GM12878 (cell line): ENCODE measurements around the gene HTRA3. TPM values are rescaled to one million over a fixed set of nuclear protein-coding genes. Genes with fewer than 3 reads are reported as not detected.

ENCODE experiments used
- ATAC-seq: fragments of 200-7000 bp; cut with Tn5 transposase; 3 replicates; pipeline ENCODE4 v1.9.1; 2020; ENCODE audit warnings: mild to moderate bottlenecking, moderate library complexity
- BruUV-seq: library from RNA; stranded (reverse); fragments of 400-500 nt; replicated peaks from 2 replicates; lab custom pipeline; 2021; lab: Mats Ljungman, UMichigan
- CTCF ChIA-PET: fragments of 300-600 bp; sonication (Branson Sonifier 250); formaldehyde crosslinking; extraction: SDS; loops from one replicate; lab custom pipeline; 2021; ENCODE audit warnings: inconsistent platforms; lab: Yijun Ruan, JAX
- POLR2A ChIA-PET: fragments of 350-600 bp; formaldehyde crosslinking; extraction: SDS; loops from one replicate; lab custom pipeline; 2021; ENCODE audit warnings: inconsistent platforms; lab: Charles Lee
- RAD21 ChIA-PET: fragments of 300-600 bp; sonication (Branson Sonifier 250); formaldehyde crosslinking; loops from one replicate; lab custom pipeline; 2023; ENCODE audit warnings: antibody characterized with exemption; ENCODE audit not compliant: unreplicated experiment; lab: Charles Lee
- SMC1A ChIA-PET: fragments of 300-600 bp; sonication (Branson Sonifier 250); formaldehyde crosslinking; loops from one replicate; lab custom pipeline; 2023; ENCODE audit not compliant: unreplicated experiment, uncharacterized antibody; lab: Charles Lee
- DNase-seq: peaks from one replicate; pipeline ENCODE4 v3.0.0-alpha.2; 2011; ENCODE audit warnings: low read depth, low spot score
- FAIRE-seq: peaks from 3 replicates; lab custom pipeline; 2011; peaks lifted over from hg19 to GRCh38; lab: Jason Lieb, UNC
- H2AFZ ChIP-seq: 2 replicates; pipeline ENCODE4 v1.6.0; 2011; ENCODE audit warnings: low read depth, low read length, control low read depth; ENCODE audit not compliant: control insufficient read depth
- H3K27ac ChIP-seq: 2 replicates; pipeline ENCODE4 v1.5.1; 2011; ENCODE audit warnings: control low read depth; ENCODE audit not compliant: control insufficient read depth, insufficient read depth
- H3K27me3 ChIP-seq, 2 experiments: replicated peaks in 1 of 2; 2 replicates each; pipeline versions ENCODE4 v1.6.0 to v1.6.1; 2011; ENCODE audit warnings: low read length in 1 of 2; ENCODE audit not compliant: control insufficient read depth in 2 of 2, insufficient read depth in 2 of 2
- H3K36me3 ChIP-seq, 2 experiments: 2 replicates each; pipeline ENCODE4 v1.5.1; 2011; ENCODE audit warnings: low read length in 1 of 2; ENCODE audit not compliant: control insufficient read depth in 2 of 2, insufficient read depth in 2 of 2
- H3K4me1 ChIP-seq: 2 replicates; pipeline ENCODE4 v1.6.1; 2011; ENCODE audit warnings: mild to moderate bottlenecking, low read length, moderate library complexity, mixed read lengths; ENCODE audit not compliant: control insufficient read depth, insufficient read depth
- H3K4me2 ChIP-seq: 2 replicates; pipeline ENCODE4 v1.6.0; 2011; ENCODE audit warnings: control low read depth; ENCODE audit not compliant: control insufficient read depth, insufficient read depth
- H3K4me3 ChIP-seq: fragments of 200-600 bp; sonication (generic); 2 replicates; pipeline ENCODE4 v1.5.1; 2016
- H3K79me2 ChIP-seq: 2 replicates; pipeline ENCODE4 v1.6.0; 2011; ENCODE audit warnings: low read length; ENCODE audit not compliant: control insufficient read depth, insufficient read depth
- H3K9ac ChIP-seq: 2 replicates; pipeline ENCODE4 v1.8.0; 2011; ENCODE audit warnings: low read length, control low read depth, mixed read lengths; ENCODE audit not compliant: control insufficient read depth, insufficient read depth
- H3K9me3 ChIP-seq: replicated peaks from 3 replicates; pipeline ENCODE4 v1.5.1; 2011; ENCODE audit warnings: mild to moderate bottlenecking, low read length; ENCODE audit not compliant: control insufficient read depth, insufficient read depth
- H4K20me1 ChIP-seq: 2 replicates; pipeline ENCODE4 v1.6.0; 2011; ENCODE audit not compliant: control insufficient read depth, insufficient read depth
- CBX3 ChIP-seq: fragments of 200-600 bp; sonication (generic); IDR thresholded peaks from 2 replicates; pipeline ENCODE4 v1.6.1; 2016; ENCODE audit warnings: low read depth, borderline replicate concordance
- GATAD2B ChIP-seq: fragments of 450-650 bp; conservative IDR thresholded peaks from 2 replicates; pipeline ENCODE4 v1.6.1; 2017; ENCODE audit warnings: low read depth, mild to moderate bottlenecking, moderate library complexity
- MTA3 ChIP-seq: IDR thresholded peaks from 2 replicates; pipeline ENCODE4 v1.6.1; 2012; ENCODE audit warnings: low read length, inconsistent platforms, borderline replicate concordance
- SIX5 ChIP-seq: IDR thresholded peaks from 2 replicates; pipeline ENCODE4 v1.6.1; 2011; ENCODE audit warnings: mild to moderate bottlenecking, low read depth, low read length, moderate library complexity; ENCODE audit not compliant: severe bottlenecking
- WGBS: methylation state at CpG from one replicate; pipeline ENCODE4 v1.1.6; 2016; ENCODE audit warnings: low lambda C conversion rate; ENCODE audit not compliant: insufficient replicate concordance, insufficient coverage; ENCODE audit errors: missing lambda C conversion rate; 5-methylcytosine and 5-hydroxymethylcytosine counted together
- in situ Hi-C: fragments of 300-500 bp; cut with MboI; formaldehyde crosslinking; loops from 9 replicates; pipeline ENCODE4 v1.14.3; 2018; ENCODE audit warnings: mixed read lengths
- intact Hi-C: fragments of 100-400 bp; cut with micrococcal nuclease; formaldehyde crosslinking; loops from one replicate; pipeline ENCODE4 v1.14.2; 2022; ENCODE audit not compliant: unreplicated experiment
- polyA plus RNA-seq, 11 experiments: library from polyadenylated mRNA; depleted of rRNA in 4 of 11; unstranded in 6 of 11; stranded (reverse) in 5 of 11; fragments of >200 nt; fragmentation: Nextera tagmentation in 4 of 11; fragmentation: Illumina TruSeq in 1 of 11; extraction: Ambion mirVana in 4 of 11; extraction: Trizol in 1 of 11; gene quantifications; 1 replicate in 1 of 11; 2 replicates in 10 of 11; pipeline versions ENCODE4 v1.2.1 to v1.2.3, GENCODE V29; 2011 to 2016; ENCODE audit warnings: inconsistent platforms in 2 of 11, missing spikeins in 2 of 11, low read depth in 1 of 11
- total RNA-seq, 4 experiments: library from RNA; depleted of rRNA in 3 of 4; stranded (reverse); fragments of >200 nt in 3 of 4; fragmentation: Illumina TruSeq in 1 of 4; extraction: Trizol in 1 of 4; gene quantifications; 2 replicates each; pipeline versions ENCODE4 v1.2.1 to v1.2.3, GENCODE V29; 2013 to 2021
- TF ChIP-seq, protein P1 (sequence below): fragments of 450-650 bp; conservative IDR thresholded peaks from 2 replicates; pipeline ENCODE4 v1.6.1; 2017; ENCODE audit warnings: mild to moderate bottlenecking, moderate library complexity
- TF ChIP-seq, protein P2 (sequence below): fragments of 450-650 bp; IDR thresholded peaks from 2 replicates; pipeline ENCODE4 v1.6.1; 2017; ENCODE audit warnings: mild to moderate bottlenecking, moderate library complexity
- TF ChIP-seq, protein P3 (sequence below): fragments of 450-650 bp; IDR thresholded peaks from 2 replicates; pipeline ENCODE4 v1.6.1; 2018; ENCODE audit warnings: mild to moderate bottlenecking, low read depth, moderate library complexity; ENCODE audit not compliant: partially characterized antibody

HTRA3 gene
- total and polyA plus RNA-seq, 10 of the 15 experiments (the other 5 are each of a cell fraction or from before 2014, with no cell fraction given) = 0.04 to 1.2 (median 0.08) TPM; not detected in 7

DNA sequence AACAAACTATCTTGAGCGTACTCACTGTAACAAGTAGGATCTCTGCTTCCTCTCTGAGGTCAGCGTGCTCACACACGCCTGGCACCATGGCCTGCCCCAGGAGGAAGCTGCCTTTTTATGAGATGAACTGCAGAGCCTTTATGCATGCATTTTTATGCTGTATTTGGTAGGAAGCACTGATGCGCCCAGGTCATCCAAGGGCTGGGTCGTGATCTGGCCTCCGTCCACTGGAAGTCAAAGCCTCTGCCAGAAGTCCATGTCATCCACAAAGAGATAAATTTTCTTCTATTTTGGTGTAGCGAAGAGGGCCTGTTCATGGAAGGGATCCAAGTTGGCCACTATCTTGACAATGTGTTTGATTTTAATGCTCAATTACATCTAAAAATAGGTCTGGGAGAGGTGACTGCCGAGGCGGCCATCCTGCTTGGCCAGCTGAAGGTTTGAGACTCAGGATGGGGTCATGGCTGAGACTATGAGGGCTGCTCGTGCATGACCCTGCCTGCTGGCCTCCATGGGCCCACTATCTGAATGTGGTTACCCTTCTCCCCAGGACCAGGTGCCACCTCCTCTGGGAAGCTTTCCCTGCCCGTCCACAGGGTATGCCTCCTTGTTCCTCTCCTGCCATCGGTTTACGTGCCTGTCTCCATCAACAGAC is 50.3 kb downstream of the HTRA3 start:
- ChIA-PET RAD21 (interaction anchor here (0.8 kb wide), 1 partner anchor 83 kb away, joined by 3 read pairs; no protein-coding TSS in a partner anchor), POLR2A (no interaction called here), SMC1A (interaction anchor here (0.8 kb wide), 1 partner anchor 15 kb away, joined by 4 read pairs; no protein-coding TSS in a partner anchor)
- no peak for DNase-seq
- intact Hi-C loops = loop anchor here (10.0 kb wide), 1 partner anchor 85 kb away; no protein-coding TSS in a partner anchor
- Histone ChIP-seq H3K27ac (no peak overlapping the region), H3K9ac (no peak overlapping the region), H3K79me2 (no peaks in the 10 kb centered on the region), H3K4me1 (no peaks in the 10 kb centered on the region), H3K9me3 (no peaks in the 10 kb centered on the region), H4K20me1 (no peaks in the 10 kb centered on the region), H3K4me2 (no peak overlapping the region), H3K36me3 (no peaks in the 10 kb centered on the region)
- no peak for ATAC-seq
- in situ Hi-C loops = no loop called here
- WGBS = 29% methylated on average over 13 of the region's 13 CpGs
- TF ChIP-seq, protein P1, sequence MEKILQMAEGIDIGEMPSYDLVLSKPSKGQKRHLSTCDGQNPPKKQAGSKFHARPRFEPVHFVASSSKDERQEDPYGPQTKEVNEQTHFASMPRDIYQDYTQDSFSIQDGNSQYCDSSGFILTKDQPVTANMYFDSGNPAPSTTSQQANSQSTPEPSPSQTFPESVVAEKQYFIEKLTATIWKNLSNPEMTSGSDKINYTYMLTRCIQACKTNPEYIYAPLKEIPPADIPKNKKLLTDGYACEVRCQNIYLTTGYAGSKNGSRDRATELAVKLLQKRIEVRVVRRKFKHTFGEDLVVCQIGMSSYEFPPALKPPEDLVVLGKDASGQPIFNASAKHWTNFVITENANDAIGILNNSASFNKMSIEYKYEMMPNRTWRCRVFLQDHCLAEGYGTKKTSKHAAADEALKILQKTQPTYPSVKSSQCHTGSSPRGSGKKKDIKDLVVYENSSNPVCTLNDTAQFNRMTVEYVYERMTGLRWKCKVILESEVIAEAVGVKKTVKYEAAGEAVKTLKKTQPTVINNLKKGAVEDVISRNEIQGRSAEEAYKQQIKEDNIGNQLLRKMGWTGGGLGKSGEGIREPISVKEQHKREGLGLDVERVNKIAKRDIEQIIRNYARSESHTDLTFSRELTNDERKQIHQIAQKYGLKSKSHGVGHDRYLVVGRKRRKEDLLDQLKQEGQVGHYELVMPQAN = no peak
- TF ChIP-seq, protein P2, sequence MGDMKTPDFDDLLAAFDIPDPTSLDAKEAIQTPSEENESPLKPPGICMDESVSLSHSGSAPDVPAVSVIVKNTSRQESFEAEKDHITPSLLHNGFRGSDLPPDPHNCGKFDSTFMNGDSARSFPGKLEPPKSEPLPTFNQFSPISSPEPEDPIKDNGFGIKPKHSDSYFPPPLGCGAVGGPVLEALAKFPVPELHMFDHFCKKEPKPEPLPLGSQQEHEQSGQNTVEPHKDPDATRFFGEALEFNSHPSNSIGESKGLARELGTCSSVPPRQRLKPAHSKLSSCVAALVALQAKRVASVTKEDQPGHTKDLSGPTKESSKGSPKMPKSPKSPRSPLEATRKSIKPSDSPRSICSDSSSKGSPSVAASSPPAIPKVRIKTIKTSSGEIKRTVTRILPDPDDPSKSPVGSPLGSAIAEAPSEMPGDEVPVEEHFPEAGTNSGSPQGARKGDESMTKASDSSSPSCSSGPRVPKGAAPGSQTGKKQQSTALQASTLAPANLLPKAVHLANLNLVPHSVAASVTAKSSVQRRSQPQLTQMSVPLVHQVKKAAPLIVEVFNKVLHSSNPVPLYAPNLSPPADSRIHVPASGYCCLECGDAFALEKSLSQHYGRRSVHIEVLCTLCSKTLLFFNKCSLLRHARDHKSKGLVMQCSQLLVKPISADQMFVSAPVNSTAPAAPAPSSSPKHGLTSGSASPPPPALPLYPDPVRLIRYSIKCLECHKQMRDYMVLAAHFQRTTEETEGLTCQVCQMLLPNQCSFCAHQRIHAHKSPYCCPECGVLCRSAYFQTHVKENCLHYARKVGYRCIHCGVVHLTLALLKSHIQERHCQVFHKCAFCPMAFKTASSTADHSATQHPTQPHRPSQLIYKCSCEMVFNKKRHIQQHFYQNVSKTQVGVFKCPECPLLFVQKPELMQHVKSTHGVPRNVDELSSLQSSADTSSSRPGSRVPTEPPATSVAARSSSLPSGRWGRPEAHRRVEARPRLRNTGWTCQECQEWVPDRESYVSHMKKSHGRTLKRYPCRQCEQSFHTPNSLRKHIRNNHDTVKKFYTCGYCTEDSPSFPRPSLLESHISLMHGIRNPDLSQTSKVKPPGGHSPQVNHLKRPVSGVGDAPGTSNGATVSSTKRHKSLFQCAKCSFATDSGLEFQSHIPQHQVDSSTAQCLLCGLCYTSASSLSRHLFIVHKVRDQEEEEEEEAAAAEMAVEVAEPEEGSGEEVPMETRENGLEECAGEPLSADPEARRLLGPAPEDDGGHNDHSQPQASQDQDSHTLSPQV = no peak
- no peak for TF ChIP-seq GATAD2B
- TF ChIP-seq CBX3 = no peak
- TF ChIP-seq SIX5 = no peak
- TF ChIP-seq, protein P3, sequence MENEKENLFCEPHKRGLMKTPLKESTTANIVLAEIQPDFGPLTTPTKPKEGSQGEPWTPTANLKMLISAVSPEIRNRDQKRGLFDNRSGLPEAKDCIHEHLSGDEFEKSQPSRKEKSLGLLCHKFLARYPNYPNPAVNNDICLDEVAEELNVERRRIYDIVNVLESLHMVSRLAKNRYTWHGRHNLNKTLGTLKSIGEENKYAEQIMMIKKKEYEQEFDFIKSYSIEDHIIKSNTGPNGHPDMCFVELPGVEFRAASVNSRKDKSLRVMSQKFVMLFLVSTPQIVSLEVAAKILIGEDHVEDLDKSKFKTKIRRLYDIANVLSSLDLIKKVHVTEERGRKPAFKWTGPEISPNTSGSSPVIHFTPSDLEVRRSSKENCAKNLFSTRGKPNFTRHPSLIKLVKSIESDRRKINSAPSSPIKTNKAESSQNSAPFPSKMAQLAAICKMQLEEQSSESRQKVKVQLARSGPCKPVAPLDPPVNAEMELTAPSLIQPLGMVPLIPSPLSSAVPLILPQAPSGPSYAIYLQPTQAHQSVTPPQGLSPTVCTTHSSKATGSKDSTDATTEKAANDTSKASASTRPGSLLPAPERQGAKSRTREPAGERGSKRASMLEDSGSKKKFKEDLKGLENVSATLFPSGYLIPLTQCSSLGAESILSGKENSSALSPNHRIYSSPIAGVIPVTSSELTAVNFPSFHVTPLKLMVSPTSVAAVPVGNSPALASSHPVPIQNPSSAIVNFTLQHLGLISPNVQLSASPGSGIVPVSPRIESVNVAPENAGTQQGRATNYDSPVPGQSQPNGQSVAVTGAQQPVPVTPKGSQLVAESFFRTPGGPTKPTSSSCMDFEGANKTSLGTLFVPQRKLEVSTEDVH = no peak
- TF ChIP-seq MTA3 = no peak
- TF ChIP-seq, all 136 proteins: peak for 0
- CTCF ChIA-PET = interaction anchor here (2.1 kb wide), 1 partner anchor 83 kb away, joined by 8 read pairs; no protein-coding TSS in a partner anchor
- no peak for FAIRE-seq
- Histone ChIP-seq H3K4me3 (no peak overlapping the region), H2AFZ (no peak overlapping the region), H3K27me3 (no peaks in the 10 kb centered on the region; a peak in 2 of 4 replicates)
- no TSS peak for BruUV-seq
